Muscle layer of duodenum (tissue), 2 donors: ENCODE measurements around the gene ACO1.
A peak's percentile ranks its signal among the peaks of the same experiment; 100 is the strongest.

Experiments
- H3K27ac ChIP-seq: one replicate; pipeline ENCODE4 v1.7.0; 2013; ENCODE audit warnings: mild to moderate bottlenecking, low read length
- H3K27me3 ChIP-seq: one replicate; pipeline ENCODE4 v1.7.0; 2013; ENCODE audit warnings: low read depth, mild to moderate bottlenecking, control low read depth, low read length
- H3K36me3 ChIP-seq, 2 donors: one replicate each; pipeline ENCODE4 v1.7.0; 2013; ENCODE audit warnings: low read length in 2 of 2, control low read depth in 1 of 2, mild to moderate bottlenecking in 1 of 2; ENCODE audit not compliant: insufficient read depth in 2 of 2, control insufficient read depth in 1 of 2
- H3K4me1 ChIP-seq, 2 donors: one replicate each; pipeline ENCODE4 v1.7.0; 2013; ENCODE audit warnings: low read length in 2 of 2, mild to moderate bottlenecking in 2 of 2, control low read depth in 1 of 2, moderate library complexity in 1 of 2; ENCODE audit not compliant: insufficient read depth in 2 of 2, control insufficient read depth in 1 of 2
- H3K4me3 ChIP-seq, 2 donors: one replicate each; pipeline ENCODE4 v1.7.0; 2013; ENCODE audit warnings: low read length in 2 of 2, low read depth in 1 of 2, mild to moderate bottlenecking in 1 of 2
- H3K9me3 ChIP-seq, 2 donors: one replicate each; pipeline ENCODE4 v1.7.0; 2013; ENCODE audit warnings: low read length in 2 of 2, control low read depth in 1 of 2, mild to moderate bottlenecking in 1 of 2; ENCODE audit not compliant: control insufficient read depth in 1 of 2
- donor health status: healthy.

The ACO1 gene

GRCh38 chr9:32384002-32384363, 460 bp upstream of the ACO1 start:
- H3K4me1 ChIP-seq: peaks cover 4 to 31% of the 10 kb centered on the region in 2 donors
- peak overlapping the region; percentile 43 for H3K27ac ChIP-seq
- no peaks in the 10 kb centered on the region for H3K9me3 ChIP-seq
- no peaks in the 10 kb centered on the region for H3K36me3 ChIP-seq
- no peaks in the 10 kb centered on the region for H3K27me3 ChIP-seq
- H3K4me3 ChIP-seq: peak overlapping the region; percentile 73 to 80

DNA sequence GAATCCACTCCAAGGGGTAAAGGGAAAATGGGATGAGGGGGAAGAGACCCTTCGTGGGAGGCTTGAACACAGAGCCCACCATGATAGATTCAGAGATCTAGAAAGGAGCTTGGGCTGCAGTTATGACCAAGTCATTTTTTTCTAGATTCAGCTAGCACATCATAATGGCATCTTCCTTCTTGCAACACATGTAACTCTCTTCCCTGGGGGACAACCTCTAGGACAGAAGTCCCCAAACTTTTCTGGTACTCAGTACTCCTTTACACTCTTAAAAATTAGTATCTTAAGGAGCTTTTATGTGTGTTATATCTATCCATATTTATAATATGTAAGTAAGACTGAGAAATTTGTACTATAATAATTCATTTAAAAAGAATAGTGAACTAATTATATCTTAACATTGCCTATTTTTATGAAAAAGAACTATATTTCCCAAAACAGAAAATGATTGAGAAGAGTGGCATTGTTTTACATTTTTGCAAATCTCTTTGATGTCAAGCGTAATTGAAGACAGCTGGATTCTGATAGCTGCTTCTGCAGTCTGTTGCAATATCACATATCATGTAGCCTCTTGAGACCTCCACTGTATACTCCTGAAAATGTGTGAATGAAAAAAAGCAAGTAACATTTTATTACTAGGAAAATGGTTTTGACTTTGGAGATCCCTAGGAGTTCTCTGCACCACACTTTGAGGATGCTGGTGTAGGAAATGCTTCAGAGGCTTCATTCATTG, 875 bp downstream of the ACO1 start:
- Histone ChIP-seq H3K9me3 (no peaks in the 10 kb centered on the region), H3K4me1 (peaks cover 4 to 31% of the 10 kb centered on the region in 2 donors), H3K4me3 (peak overlapping the region; percentile 73 to 80), H3K27ac (peak overlapping the region; percentile 73), H3K27me3 (no peaks in the 10 kb centered on the region), H3K36me3 (no peaks in the 10 kb centered on the region)

- peaks cover 4 to 31% of the 10 kb centered on the region in 2 donors for H3K4me1 ChIP-seq
- H3K36me3 ChIP-seq: no peaks in the 10 kb centered on the region
- no peak overlapping the region for H3K27ac ChIP-seq
- no peaks in the 10 kb centered on the region for H3K9me3 ChIP-seq
- no peak overlapping the region for H3K4me3 ChIP-seq
- H3K27me3 ChIP-seq: no peaks in the 10 kb centered on the region
Measured at GRCh38 chr9:32385885-32386283, 1.4 kb downstream of the ACO1 start.

DNA sequence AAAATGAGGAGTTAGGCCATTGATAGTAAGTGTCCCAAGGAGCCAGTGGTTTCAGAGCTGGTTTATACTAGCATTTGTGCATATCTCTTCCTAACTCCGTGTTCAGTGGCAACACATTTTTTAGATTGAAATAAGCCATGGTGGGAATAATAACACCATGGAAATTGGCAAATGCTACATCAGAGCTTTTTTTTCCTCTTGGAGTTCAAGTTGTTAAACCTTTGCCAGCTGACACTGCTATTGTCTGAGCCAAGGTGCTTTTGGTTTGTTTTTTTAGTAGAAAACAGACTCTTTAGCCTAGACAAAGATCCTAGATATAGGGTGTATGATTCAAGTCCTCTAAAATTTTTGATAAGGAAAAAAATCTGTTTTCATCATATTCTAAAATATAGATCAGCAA, 2.8 kb downstream of the ACO1 start:
- Histone ChIP-seq H3K36me3 (no peaks in the 10 kb centered on the region), H3K4me3 (no peak overlapping the region), H3K9me3 (no peaks in the 10 kb centered on the region), H3K4me1 (peaks cover 4 to 31% of the 10 kb centered on the region in 2 donors), H3K27me3 (no peaks in the 10 kb centered on the region), H3K27ac (no peak overlapping the region)

DNA sequence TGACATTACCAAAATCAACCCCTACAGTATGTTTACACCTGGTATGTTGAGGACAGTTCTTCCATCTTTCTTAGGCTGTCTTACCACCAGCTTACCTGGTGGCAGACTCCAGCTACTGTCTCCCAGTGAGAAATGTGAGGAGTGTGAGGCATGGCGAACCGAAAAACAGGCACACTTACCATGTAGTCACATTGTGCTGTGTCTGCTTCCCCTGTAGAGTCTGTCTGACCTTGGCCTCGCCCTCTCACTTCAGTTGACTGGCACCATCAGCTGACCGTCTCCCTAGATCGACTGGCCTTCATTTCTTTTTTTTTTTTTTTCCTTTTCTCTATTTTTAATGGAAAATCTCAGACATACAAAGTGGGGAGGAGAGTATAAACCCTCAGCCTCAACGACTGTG, 4.9 kb downstream of the ACO1 start:
- Histone ChIP-seq H3K36me3 (no peaks in the 10 kb centered on the region), H3K27me3 (no peaks in the 10 kb centered on the region), H3K4me3 (no peak overlapping the region), H3K9me3 (no peaks in the 10 kb centered on the region), H3K4me1 (peaks cover 4 to 27% of the 10 kb centered on the region in 2 donors), H3K27ac (no peak overlapping the region)

GRCh38 chr9:32393911-32394310, 9.5 kb downstream of the ACO1 start:
- no peak overlapping the region for H3K4me3 ChIP-seq
- no peaks in the 10 kb centered on the region for H3K27me3 ChIP-seq
- H3K27ac ChIP-seq: no peak overlapping the region
- H3K4me1 ChIP-seq: peaks cover 0 to 20% of the 10 kb centered on the region in 2 donors
- H3K9me3 ChIP-seq: no peaks in the 10 kb centered on the region
- H3K36me3 ChIP-seq: no peaks in the 10 kb centered on the region

- no peaks in the 10 kb centered on the region for H3K36me3 ChIP-seq
- no peaks in the 10 kb centered on the region for H3K9me3 ChIP-seq
- H3K4me1 ChIP-seq: peaks cover 0 to 19% of the 10 kb centered on the region in 2 donors
- H3K4me3 ChIP-seq: no peak overlapping the region
- H3K27me3 ChIP-seq: no peaks in the 10 kb centered on the region
- no peak overlapping the region for H3K27ac ChIP-seq
Measured at GRCh38 chr9:32394381-32395049, 10.1 kb downstream of the ACO1 start.

DNA sequence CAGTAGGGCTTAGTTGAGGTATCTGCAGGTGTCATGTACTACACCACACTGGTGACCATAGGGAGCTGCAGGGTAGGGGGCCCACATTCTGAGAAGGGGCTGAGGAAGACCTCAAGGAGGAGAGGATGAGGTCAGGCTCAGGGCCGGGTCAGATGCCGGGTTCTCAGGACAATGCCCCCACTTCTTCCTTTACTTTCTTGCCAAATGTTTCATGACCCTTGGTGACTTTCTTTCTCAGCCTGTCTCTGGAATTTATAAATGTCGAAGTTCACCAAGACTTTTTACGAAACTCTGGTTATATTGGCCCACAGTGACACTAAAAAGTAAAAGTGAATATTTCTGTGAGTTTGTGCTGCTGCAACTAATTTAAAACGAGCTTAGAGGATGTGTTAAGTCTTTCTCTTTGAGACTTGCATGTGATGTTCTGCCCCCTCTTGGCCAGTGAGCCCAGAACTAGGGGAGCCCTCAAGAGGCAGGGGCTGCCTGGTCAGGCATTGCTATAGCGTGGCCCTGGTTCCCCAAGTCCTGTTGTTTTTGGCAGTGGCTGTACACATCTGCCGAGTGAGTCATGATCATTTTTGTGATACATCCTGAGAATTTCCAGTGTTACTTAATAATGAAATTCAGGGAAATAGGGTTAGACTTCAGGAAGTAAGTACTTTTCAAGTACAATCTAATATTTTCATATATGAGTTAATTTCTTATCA, 11.2 kb downstream of the ACO1 start:
- H3K27ac ChIP-seq: peak overlapping the region; percentile 4
- H3K36me3 ChIP-seq: no peaks in the 10 kb centered on the region
- H3K9me3 ChIP-seq: no peaks in the 10 kb centered on the region
- H3K4me1 ChIP-seq: peaks cover 0 to 19% of the 10 kb centered on the region in 2 donors
- H3K4me3 ChIP-seq: no peak overlapping the region
- H3K27me3 ChIP-seq: no peaks in the 10 kb centered on the region

DNA sequence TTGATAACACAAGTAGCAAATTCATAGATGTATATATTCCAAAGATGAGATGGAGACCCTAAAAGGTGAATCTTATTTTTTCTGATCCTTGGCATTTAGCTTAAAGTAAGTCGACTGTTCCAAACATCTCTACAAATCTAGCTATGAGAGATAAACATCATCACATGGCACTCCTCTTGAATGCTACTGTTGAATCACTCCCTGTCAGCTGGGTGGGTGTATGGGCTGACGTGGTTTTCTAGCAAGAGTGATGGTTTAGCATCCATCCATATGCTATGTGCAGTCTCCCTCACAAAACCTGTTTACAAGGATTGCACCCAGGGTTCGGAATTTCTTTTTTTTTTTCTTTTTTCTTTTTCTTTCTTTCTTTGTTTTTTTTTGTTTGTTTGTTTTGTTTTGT, 13.8 kb downstream of the ACO1 start:
- Histone ChIP-seq H3K4me1 (peaks cover 0 to 19% of the 10 kb centered on the region in 2 donors), H3K27me3 (no peaks in the 10 kb centered on the region), H3K36me3 (no peaks in the 10 kb centered on the region), H3K4me3 (no peak overlapping the region), H3K27ac (no peak overlapping the region), H3K9me3 (no peaks in the 10 kb centered on the region)

- no peak overlapping the region for H3K4me3 ChIP-seq
- no peak overlapping the region for H3K27ac ChIP-seq
Measured at GRCh38 chr9:32399110-32399815, 14.8 kb downstream of the ACO1 start.

DNA sequence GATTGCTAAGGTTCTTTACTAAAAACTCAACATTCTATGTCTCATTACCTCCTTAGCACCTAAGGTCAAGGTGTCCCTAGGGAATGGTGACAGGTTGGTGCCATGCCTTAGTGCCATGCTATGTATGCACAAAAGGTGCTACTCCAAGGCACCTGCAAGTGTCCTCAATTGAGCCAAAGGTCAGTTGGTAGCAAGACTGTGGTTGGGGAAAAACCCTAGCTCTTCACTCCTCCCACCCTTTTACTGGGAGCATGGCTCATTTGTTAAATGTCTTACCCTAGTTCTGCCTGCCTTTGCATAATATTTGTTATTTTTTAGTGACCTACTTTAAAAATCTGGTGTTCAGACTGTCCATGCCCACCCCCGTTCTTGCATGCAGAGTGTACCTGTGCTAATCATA, 17.0 kb downstream of the ACO1 start:
- Histone ChIP-seq H3K36me3 (peaks cover 6 to 13% of the 10 kb centered on the region in 2 donors), H3K27ac (no peak overlapping the region), H3K27me3 (no peaks in the 10 kb centered on the region), H3K4me1 (peaks cover 0 to 15% of the 10 kb centered on the region in 2 donors), H3K4me3 (no peak overlapping the region), H3K9me3 (no peaks in the 10 kb centered on the region)

More at GRCh38 chr9:32399110-32399815, 14.8 kb downstream of the ACO1 start:
- no peaks in the 10 kb centered on the region for H3K36me3 ChIP-seq
- H3K27me3 ChIP-seq: no peaks in the 10 kb centered on the region
- peaks cover 0 to 19% of the 10 kb centered on the region in 2 donors for H3K4me1 ChIP-seq
- no peaks in the 10 kb centered on the region for H3K9me3 ChIP-seq
